NCI-H748 treated with DMSO at 0.1 percent for 48 hours (cell line): ENCODE results near the gene ACTC1.

ENCODE experiments used
- DNase-seq: peaks from one replicate; lab custom pipeline; 2025; lab: John Stamatoyannopoulos, UW

ACTC1 gene

DNA sequence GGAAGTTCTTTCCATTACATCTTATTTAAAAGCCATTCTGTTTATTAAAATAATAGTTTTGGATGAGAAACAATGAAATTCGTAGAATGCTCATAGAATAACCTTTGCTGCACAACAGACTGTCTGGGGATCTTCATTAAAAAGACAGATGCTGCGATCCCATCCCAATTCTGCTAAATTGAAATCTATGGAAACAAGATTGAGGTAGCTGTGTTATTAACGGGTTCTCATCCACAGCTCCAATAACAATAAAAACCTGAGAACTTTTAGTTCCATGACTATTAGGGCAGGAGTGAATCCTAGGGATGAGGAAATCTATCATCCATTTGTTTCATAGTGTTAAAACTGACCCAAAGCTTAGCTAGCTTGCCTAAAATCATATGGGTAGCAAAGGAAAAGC lies 38.1 kb downstream of the ACTC1 start:
- DNase-seq: no peak

DNA sequence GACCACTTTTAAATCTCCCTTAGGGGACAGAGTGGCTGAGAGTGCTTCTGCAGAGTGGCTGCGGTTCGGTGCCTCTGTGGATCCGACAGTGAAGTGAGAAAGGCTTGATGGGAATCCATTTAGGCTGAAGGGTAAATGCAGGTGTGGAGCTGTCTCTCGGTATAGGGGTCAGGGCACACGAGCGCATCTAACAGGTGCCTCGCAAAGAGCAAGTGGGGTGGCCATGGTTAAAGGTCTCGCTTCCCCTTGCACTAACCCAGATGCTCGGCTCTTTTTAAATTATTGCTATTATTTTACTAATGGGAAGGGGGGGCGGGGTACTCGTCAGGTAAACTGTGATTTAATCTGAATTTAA lies 40.0 kb downstream of the ACTC1 start:
- DNase-seq: no peak

- no peak for DNase-seq
These were observed 40.5 kb downstream of the ACTC1 start, which contains the start of gene GJD2 for GRCh38 chr15:34754674-34755418. Gene GJD2, minus strand, starts transcription at chr15:34754998. Its CDS starts 510 bp downstream, at chr15:34754488.

- DNase-seq: no peak
These were observed 41.2 kb downstream of the ACTC1 start for GRCh38 chr15:34754171-34754601.

DNA sequence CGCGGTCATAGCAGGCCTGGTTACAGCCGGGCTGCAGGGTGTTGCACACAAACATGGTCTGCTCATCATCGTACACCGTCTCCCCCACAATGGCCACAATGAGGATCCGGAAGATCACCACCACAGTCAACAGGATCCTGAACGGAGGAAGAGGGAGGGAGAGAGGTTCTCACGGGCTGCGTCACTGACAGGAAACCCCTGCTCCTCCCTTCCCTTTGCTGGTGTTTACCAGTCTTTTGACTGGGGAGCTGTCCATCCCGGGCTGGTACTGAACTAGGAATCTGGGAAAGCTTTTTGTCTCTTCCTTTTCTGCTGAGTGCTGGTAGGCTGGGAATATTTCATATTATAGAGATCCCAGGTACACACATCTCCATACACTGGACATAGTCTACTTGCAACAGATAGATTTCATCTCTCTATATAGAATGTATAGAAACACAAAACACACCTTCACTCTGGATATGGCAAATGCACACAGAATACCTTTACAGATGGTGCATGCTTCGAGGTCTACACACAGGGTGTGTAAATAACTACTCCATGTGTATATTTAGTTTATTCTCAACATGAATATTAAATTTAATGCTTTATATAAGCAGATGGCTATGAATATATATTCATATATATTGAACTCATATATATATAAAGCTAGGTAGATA lies 42.0 kb downstream of the ACTC1 start:
- DNase-seq: no peak

- DNase-seq: no peak
These were observed 45.7 kb downstream of the ACTC1 start for GRCh38 chr15:34749691-34750090.
